Psoas muscle (tissue), 8 donors: Measurements from ENCODE around the gene EHD2. TPM values are rescaled to one million over a fixed set of nuclear protein-coding genes. Genes with fewer than 3 reads are reported as not detected.
A peak's percentile ranks its signal among the peaks of the same experiment; 100 is the strongest.

ENCODE experiments used
- ATAC-seq, 4 donors: fragments of 200-7000 bp; cut with Tn5 transposase; one replicate each; pipeline ENCODE4 v1.9.1; 2020; ENCODE audit warnings: moderate library complexity in 3 of 4, mild to moderate bottlenecking in 2 of 4
- DNase-seq, 2 donors: peaks; one replicate each; pipeline ENCODE4 v3.0.0-alpha.2; 2020
- H3K27ac ChIP-seq: fragments of 200-600 bp; one replicate; pipeline ENCODE4 v1.8.0; 2022
- H3K27me3 ChIP-seq, 3 donors: fragments of 200-600 bp in 1 of 3; one replicate each; pipeline versions ENCODE4 v1.6.1 to v1.8.0; 2013 to 2022; ENCODE audit warnings: low read length in 2 of 3, mild to moderate bottlenecking in 2 of 3, moderate library complexity in 1 of 3; ENCODE audit not compliant: insufficient read depth in 3 of 3
- H3K36me3 ChIP-seq, 2 donors: fragments of 200-600 bp in 1 of 2; one replicate each; pipeline versions ENCODE4 v1.6.1 to v1.8.0; 2013 to 2022; ENCODE audit warnings: low read depth in 1 of 2, mild to moderate bottlenecking in 1 of 2, moderate library complexity in 1 of 2; ENCODE audit not compliant: insufficient read depth in 1 of 2
- H3K4me1 ChIP-seq: fragments of 200-600 bp; one replicate; pipeline ENCODE4 v1.8.0; 2022
- H3K4me3 ChIP-seq: fragments of 200-600 bp; one replicate; pipeline ENCODE4 v1.8.0; 2022; ENCODE audit warnings: mild to moderate bottlenecking
- H3K9me3 ChIP-seq: fragments of 200-600 bp; one replicate; pipeline ENCODE4 v1.8.0; 2022
- CTCF ChIP-seq: fragments of 200-600 bp; IDR thresholded peaks from one replicate; pipeline ENCODE4 v1.8.0; 2022; ENCODE audit warnings: antibody characterized with exemption
- WGBS, 3 donors: extraction: QIAGEN DNeasy Blood & Tissue Kit; methylation state at CpG; one replicate each; pipeline versions ENCODE4 v1.1.6 to v1.1.7; 2013; 5-methylcytosine and 5-hydroxymethylcytosine counted together
- intact Hi-C, 2 donors: fragments of 100-400 bp; cut with DNase I; formaldehyde crosslinking; loops; one replicate each; pipeline versions ENCODE4 v1.11.0 to v1.14.2; 2022
- polyA plus RNA-seq, 3 donors: library from polyadenylated mRNA; stranded (reverse); fragments of 200-250 nt; gene quantifications; one replicate each; pipeline ENCODE4 v1.2.3, GENCODE V29; 2013
- total RNA-seq, 4 donors: library from RNA; stranded (reverse); fragmentation: NEBNext Ultra II Directional in 2 of 4; extraction: Animal tissue kit (Norgen Biotek cat#: 25700) in 2 of 4; gene quantifications; one replicate each; pipeline versions ENCODE4 v1.2.1 to v1.2.4, GENCODE V29; 2021 to 2023
- donor health status: healthy with polysubstance abuse.
- donor health status: DM: no; HTN: no; CAD: no; lungs with moderate emphysema.
- donor health status: Bipolar disorder and iron deficiency.
- donor health status: healthy.
- donor health status: DM: yes; HTN: yes; CAD: no.
- donor health status: DM: no; HTN: no; CAD: no.
- donor health status: DM: no; HTN: no; CAD: no.
- donor health status: DM: yes; HTN: yes; CAD: no.

Gene EHD2
- total and polyA plus RNA-seq, 7 donors: 14.7 to 46.3 (median 27.8) TPM

DNA sequence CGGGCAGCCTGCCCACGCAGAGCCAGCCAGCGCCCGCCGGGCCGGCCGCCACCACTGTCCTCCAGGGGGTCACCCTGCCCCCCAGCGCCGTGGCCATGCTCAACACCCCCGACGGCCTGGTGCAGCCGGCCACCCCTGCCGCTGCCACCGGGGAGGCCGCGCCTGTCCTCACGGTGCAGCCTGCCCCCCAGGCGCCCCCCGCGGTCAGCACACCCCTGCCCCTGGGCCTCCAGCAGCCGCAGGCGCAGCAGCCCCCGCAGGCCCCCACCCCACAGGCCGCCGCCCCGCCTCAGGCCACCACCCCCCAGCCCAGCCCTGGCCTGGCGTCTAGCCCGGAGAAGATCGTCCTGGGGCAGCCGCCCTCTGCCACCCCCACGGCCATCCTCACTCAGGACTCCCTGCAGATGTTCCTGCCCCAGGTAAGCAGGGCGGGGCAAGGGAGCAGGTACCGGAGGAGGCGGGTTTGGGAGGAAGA is 32.3 kb upstream of the EHD2 start:
- Histone ChIP-seq H3K9me3 (no peaks in the 10 kb centered on the region), H3K27me3 (no peaks in the 10 kb centered on the region), H3K36me3 (peaks cover 0 to 58% of the 10 kb centered on the region in 2 donors), H3K4me1 (peaks cover 6% of the 10 kb centered on the region), H3K27ac (no peak overlapping the region), H3K4me3 (no peak overlapping the region)
- no peak for ATAC-seq
- no peak for DNase-seq
- intact Hi-C loops: no loop called here
- no peak for TF ChIP-seq CTCF
- WGBS, 3 donors: 90 to 95% (median 93%) methylated on average over 25 to 34 of the region's 34 CpGs

DNA sequence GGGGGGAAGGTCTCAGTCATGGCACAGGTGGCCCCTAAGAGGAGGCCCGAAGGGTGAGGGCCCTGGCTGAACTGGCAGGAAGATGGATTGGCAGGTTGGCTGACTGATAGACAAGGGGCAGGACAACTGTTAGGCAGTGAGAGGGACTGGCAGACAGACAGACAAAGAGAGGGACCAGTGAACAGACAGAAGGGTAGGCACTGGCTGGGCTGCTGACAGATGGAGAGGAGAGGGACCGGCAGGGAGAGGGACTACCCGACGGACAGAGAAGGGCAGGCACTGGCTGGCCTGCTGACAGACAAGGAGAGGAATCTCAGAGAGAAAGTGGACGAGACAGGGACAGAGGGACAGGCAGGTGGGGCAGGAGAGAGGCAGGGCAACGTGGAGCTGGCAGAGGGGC is 31.8 kb upstream of the EHD2 start:
- Histone ChIP-seq H3K27me3 (no peaks in the 10 kb centered on the region), H3K36me3 (peaks cover 0 to 60% of the 10 kb centered on the region in 2 donors), H3K9me3 (no peaks in the 10 kb centered on the region), H3K27ac (no peak overlapping the region), H3K4me1 (peaks cover 6% of the 10 kb centered on the region), H3K4me3 (no peak overlapping the region)
- DNase-seq (no peak), ATAC-seq (peak in 1 of 4 donors; percentile 11)
- 78 to 82% (median 81%) methylated on average over 6 of the region's 6 CpGs for WGBS, 3 donors
- TF ChIP-seq CTCF: no peak
- intact Hi-C loops: no loop called here

DNA sequence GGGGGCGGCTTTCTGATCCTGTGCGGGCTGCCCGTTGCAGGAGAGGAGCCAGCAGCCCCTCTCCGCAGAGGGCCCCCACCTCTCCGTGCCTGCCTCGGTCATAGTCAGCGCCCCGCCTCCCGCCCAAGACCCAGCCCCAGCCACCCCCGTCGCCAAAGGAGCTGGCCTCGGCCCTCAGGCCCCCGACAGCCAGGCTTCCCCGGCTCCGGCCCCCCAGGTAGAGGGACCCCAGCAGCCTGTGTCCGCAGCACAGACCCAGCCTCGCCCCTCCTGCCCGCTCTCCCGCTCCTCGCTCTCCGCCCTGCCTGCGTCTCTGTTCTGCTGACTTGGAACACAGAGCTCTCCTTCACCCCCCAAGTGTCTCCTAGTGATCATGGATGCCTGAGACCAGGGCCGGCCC is 31.3 kb upstream of the EHD2 start:
- no peaks in the 10 kb centered on the region for H3K9me3 ChIP-seq
- whole genome bisulfite sequencing, 3 donors: 92 to 95% (median 94%) methylated on average over 20 to 23 of the region's 23 CpGs
- no peak for TF ChIP-seq CTCF
- peaks cover 0 to 57% of the 10 kb centered on the region in 2 donors for H3K36me3 ChIP-seq
- ATAC-seq: no peak
- peak in 1 of 2 donors; percentile 53 for DNase-seq
- no peak overlapping the region for H3K27ac ChIP-seq
- H3K27me3 ChIP-seq: no peaks in the 10 kb centered on the region
- intact Hi-C loops: no loop called here
- no peak overlapping the region for H3K4me3 ChIP-seq
- H3K4me1 ChIP-seq: peaks cover 6% of the 10 kb centered on the region

DNA sequence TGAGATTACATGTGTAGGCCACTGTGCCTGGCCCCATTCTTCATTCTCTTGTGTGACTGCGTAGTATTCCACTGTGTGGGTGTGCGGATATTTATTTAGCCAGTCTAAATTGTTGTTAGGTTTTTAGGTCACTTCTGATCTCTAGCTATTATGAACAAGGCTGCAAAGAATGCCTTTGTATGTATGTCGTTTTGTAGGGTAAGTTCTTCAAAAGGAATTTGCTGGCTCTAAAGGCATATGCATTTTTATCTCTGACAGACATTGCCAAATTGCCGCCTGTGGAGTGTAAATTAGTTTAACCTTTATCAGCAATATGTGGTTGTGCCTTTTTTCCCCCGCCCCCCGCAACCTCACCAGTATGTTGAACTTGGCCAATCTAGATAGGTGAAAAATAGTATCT is 30.3 kb upstream of the EHD2 start:
- Histone ChIP-seq H3K9me3 (no peaks in the 10 kb centered on the region), H3K4me1 (peaks cover 6% of the 10 kb centered on the region), H3K4me3 (no peak overlapping the region), H3K27me3 (no peaks in the 10 kb centered on the region), H3K27ac (no peak overlapping the region), H3K36me3 (peaks cover 0 to 47% of the 10 kb centered on the region in 2 donors)
- TF ChIP-seq CTCF: no peak
- intact Hi-C loops: no loop called here
- 81 to 85% (median 83%) methylated on average over 6 of the region's 6 CpGs for WGBS, 3 donors
- ATAC-seq (no peak), DNase-seq (peak in 1 of 2 donors; percentile 4)
